ENCODE measurements around the gene SULT1C2. TPM values are rescaled to one million over a fixed set of nuclear protein-coding genes. Genes with fewer than 3 reads are reported as not detected.
A peak's percentile ranks its signal among the peaks of the same experiment; 100 is the strongest.
"Not testable (repeated sequence)": the region's sequence is repeated elsewhere in the genome, so short reads cannot be mapped to it uniquely, and the experiment has no call there.

The SULT1C2 gene
- total and polyA plus RNA-seq, 9 donors, result 0.12 to 9.4 (median 0.98) TPM

DNA sequence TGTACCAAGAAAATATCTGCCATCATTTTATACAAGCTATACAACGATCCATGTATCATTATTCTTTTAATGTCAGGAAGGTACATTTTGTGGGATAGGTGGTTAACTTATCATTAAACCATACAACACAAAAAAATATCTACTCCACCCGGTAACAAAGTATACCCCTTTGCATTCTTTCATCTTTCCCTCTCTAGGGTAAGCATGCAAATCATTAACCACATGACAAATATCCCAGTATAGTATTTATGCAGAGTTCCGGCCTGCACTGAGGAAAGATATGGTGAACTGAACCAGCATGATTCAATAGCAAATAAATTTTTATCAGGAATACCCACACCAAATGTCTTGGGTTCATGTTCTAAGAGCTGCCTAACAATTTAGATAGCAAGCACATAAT, 22.5 kb upstream of the SULT1C2 start:
- Histone ChIP-seq H3K4me3 (ENCODE audit: low read length) (no peak overlapping the region), H3K9me3 (replicated peaks; ENCODE audit: control insufficient read depth, low read depth, low read length) (no peaks in the 10 kb centered on the region), H3K4me1 (ENCODE audit: control insufficient read depth, insufficient read depth, low read length) (no peaks in the 10 kb centered on the region), H3K27ac (ENCODE audit: low read length) (no peak overlapping the region), H3K27me3 (ENCODE audit: control insufficient read depth, insufficient read depth, low read length) (no peaks in the 10 kb centered on the region), H3K36me3 (ENCODE audit: control insufficient read depth, insufficient read depth, low read length) (no peaks in the 10 kb centered on the region)
- whole genome bisulfite sequencing (ENCODE audit: insufficient coverage), result no CpG with 5 or more reads among the region's 3 CpGs
- no peak for DNase-seq

DNA sequence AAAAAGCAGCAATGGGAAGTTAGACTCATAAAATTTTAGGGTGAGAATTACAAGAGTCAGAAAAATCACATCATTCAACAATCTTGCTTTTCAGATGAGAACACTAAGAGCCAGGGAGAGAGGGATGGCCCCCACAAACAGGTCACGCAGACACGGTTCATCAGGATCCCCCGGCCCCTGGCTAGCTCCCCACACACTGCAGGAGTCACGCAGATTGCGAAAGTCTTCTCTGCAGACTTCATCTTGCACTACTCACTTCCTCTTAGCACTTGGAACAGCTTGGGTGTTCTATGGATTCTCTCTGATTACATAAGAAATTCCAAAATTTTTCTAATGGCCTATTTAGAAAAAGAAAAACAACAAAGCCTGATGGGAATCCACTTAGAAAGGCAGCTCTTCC, 21.6 kb upstream of the SULT1C2 start:
- no CpG with 5 or more reads among the region's 5 CpGs for WGBS (ENCODE audit: insufficient coverage)
- no peak overlapping the region for H3K27ac ChIP-seq (ENCODE audit: low read length)
- H3K4me1 ChIP-seq (ENCODE audit: control insufficient read depth, insufficient read depth, low read length), result peaks cover 3% of the 10 kb centered on the region
- H3K36me3 ChIP-seq (ENCODE audit: control insufficient read depth, insufficient read depth, low read length), result no peaks in the 10 kb centered on the region
- DNase-seq, result peak; percentile 56
- H3K4me3 ChIP-seq (ENCODE audit: low read length), result no peak overlapping the region
- no peaks in the 10 kb centered on the region for H3K27me3 ChIP-seq (ENCODE audit: control insufficient read depth, insufficient read depth, low read length)
- H3K9me3 ChIP-seq (replicated peaks; ENCODE audit: control insufficient read depth, low read depth, low read length), result no peaks in the 10 kb centered on the region

DNA sequence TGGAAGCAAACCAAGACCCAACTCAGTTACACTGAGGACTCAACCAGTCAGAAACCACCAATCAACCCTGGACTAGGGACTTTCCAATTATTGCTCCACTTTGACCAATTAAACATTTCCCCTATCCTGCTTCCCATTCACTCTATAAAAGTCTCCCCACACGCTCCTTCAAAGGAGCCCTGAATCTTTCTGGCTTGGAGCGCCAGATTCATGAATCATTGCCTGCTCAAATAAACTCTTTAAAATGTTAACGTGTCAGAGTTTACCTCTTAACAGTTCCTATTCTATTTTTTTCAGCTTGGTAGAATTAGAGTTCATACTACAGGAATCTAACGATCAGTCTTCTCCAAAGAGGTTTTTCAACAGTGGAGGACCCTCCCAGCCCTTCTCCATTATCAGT, 20.7 kb upstream of the SULT1C2 start:
- H3K4me3 ChIP-seq (ENCODE audit: low read length), result no peak overlapping the region
- no peak for DNase-seq
- peaks cover 4% of the 10 kb centered on the region for H3K4me1 ChIP-seq (ENCODE audit: control insufficient read depth, insufficient read depth, low read length)
- H3K36me3 ChIP-seq (ENCODE audit: control insufficient read depth, insufficient read depth, low read length), result no peaks in the 10 kb centered on the region
- no peaks in the 10 kb centered on the region for H3K9me3 ChIP-seq (replicated peaks; ENCODE audit: control insufficient read depth, low read depth, low read length)
- H3K27me3 ChIP-seq (ENCODE audit: control insufficient read depth, insufficient read depth, low read length), result no peaks in the 10 kb centered on the region
- WGBS (ENCODE audit: insufficient coverage), result 50% methylated on average over 1 of the region's 4 CpGs
- H3K27ac ChIP-seq (ENCODE audit: low read length), result no peak overlapping the region

DNA sequence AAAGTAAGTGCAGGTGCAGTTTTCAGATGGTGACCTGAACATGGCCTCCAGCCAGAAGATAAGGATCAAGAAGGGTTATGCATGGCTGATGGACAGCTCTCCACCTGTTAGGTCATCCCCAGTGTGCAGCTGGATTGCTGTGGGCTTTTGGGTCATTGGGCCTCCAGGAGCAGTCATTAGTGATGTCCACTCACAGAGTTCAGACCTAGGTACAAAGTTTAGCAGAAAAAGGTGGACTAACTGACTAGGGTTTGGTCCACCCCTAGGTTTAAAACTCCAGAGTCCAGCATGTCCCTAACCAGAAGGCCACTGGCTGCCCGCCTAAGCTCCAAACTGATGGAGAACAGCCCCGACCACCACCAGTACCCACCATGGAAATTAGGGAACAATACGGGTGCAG, 18.3 kb upstream of the SULT1C2 start:
- Histone ChIP-seq H3K27me3 (ENCODE audit: control insufficient read depth, insufficient read depth, low read length) (no peaks in the 10 kb centered on the region), H3K9me3 (replicated peaks; ENCODE audit: control insufficient read depth, low read depth, low read length) (no peaks in the 10 kb centered on the region), H3K4me3 (ENCODE audit: low read length) (no peak overlapping the region), H3K4me1 (ENCODE audit: control insufficient read depth, insufficient read depth, low read length) (peaks cover 4% of the 10 kb centered on the region), H3K36me3 (ENCODE audit: control insufficient read depth, insufficient read depth, low read length) (no peaks in the 10 kb centered on the region), H3K27ac (ENCODE audit: low read length) (no peak overlapping the region)
- DNase-seq, result no peak
- no CpG with 5 or more reads among the region's 3 CpGs for WGBS (ENCODE audit: insufficient coverage)

DNA sequence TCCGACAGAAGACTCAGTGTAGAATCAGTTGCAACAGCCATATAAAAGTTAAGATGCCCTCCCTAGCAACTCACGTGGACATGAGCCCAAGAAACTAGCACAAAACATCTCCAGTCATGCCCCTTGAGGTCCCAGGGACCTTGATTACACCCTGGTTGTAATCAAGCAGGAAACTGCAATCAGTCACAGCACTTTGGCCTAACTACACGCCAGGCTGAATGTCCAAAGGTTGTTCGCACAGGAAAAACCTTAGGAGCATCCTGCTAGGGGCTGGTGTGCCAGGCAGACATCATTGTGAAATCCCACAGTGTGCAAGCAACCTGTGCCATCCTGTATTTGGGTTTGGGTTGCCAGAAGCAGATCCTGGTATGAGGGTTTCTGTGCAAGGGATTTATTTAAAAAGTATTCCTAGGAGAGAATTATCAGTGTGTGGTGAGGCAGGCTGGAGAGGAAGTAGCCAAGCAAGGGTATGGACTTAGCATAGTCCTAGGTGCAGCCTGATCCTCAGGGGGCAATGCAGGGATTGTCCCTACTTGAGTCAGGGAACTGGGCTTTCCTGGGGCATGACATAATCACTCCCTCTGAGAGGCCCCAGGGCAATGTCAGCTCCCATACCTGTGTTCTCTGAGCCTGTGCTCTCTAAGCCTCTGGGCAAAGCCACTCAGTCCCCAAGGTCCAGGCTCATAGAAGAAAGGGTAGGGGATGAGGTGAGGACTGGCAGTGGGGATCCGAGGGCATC, 17.8 kb upstream of the SULT1C2 start:
- Histone ChIP-seq H3K27ac (ENCODE audit: low read length) (no peak overlapping the region), H3K36me3 (ENCODE audit: control insufficient read depth, insufficient read depth, low read length) (no peaks in the 10 kb centered on the region), H3K9me3 (replicated peaks; ENCODE audit: control insufficient read depth, low read depth, low read length) (no peaks in the 10 kb centered on the region), H3K4me3 (ENCODE audit: low read length) (no peak overlapping the region), H3K27me3 (ENCODE audit: control insufficient read depth, insufficient read depth, low read length) (no peaks in the 10 kb centered on the region), H3K4me1 (ENCODE audit: control insufficient read depth, insufficient read depth, low read length) (peaks cover 4% of the 10 kb centered on the region)
- 56% methylated on average over 4 of the region's 5 CpGs for WGBS (ENCODE audit: insufficient coverage)
- DNase-seq, result no peak

DNA sequence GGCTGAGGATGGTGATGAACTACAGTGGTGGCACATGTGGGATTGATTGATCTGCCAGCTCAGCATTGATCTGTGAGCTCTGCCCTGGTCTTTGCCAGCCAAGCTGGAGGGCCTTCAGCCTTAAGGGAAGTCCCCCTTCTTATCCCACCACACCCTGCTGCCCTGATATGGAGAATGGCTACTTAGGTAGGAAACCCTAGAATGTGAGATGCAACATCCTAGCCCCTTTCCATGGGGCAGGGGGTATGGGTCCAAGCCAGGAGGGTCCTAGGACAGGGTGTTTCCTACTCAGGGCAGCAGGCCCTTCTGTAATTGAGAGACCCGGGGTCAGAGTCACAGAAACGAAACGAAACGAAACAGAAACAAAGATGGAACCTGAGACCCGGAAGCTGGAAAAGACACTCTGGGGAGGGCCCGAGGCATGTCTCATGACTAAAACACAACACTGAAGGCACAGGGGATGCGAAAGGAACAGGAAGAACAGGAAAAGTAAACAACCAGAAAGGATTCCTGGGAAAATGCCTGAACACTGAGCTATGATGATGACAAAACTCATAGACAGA, 16.9 kb upstream of the SULT1C2 start:
- Histone ChIP-seq H3K36me3 (ENCODE audit: control insufficient read depth, insufficient read depth, low read length) (no peaks in the 10 kb centered on the region), H3K27me3 (ENCODE audit: control insufficient read depth, insufficient read depth, low read length) (no peaks in the 10 kb centered on the region), H3K9me3 (replicated peaks; ENCODE audit: control insufficient read depth, low read depth, low read length) (no peaks in the 10 kb centered on the region), H3K27ac (ENCODE audit: low read length) (no peak overlapping the region), H3K4me3 (ENCODE audit: low read length) (no peak overlapping the region), H3K4me1 (ENCODE audit: control insufficient read depth, insufficient read depth, low read length) (peaks cover 4% of the 10 kb centered on the region)
- peak; percentile 85 for DNase-seq
- WGBS (ENCODE audit: insufficient coverage), result 33% methylated on average over 7 of the region's 7 CpGs

DNA sequence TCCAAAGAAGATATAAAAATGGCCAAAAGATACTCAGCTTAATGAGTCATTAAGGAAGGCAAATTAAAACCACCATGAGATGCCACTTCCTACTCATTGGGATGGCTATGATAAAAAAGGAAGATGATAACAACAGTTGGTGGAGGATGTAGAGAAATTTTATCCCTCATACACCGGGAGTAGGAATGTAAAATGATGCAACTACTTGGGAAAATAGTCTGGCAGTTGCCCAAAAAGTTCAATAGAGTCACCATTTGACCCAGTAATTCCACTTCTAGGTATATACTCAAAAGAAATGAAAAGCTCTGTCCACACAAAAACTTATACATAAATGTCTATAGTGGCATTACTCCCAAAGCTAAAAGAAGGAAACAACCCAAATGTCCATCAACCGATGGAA, 10.1 kb upstream of the SULT1C2 start:
- WGBS (ENCODE audit: insufficient coverage), result no CpG with 5 or more reads among the region's 2 CpGs
- Histone ChIP-seq H3K4me1 (ENCODE audit: control insufficient read depth, insufficient read depth, low read length) (no peaks in the 10 kb centered on the region), H3K36me3 (ENCODE audit: control insufficient read depth, insufficient read depth, low read length) (no peaks in the 10 kb centered on the region), H3K27me3 (ENCODE audit: control insufficient read depth, insufficient read depth, low read length) (no peaks in the 10 kb centered on the region), H3K4me3 (ENCODE audit: low read length) (no peak overlapping the region), H3K9me3 (replicated peaks; ENCODE audit: control insufficient read depth, low read depth, low read length) (no peaks in the 10 kb centered on the region), H3K27ac (ENCODE audit: low read length) (no peak overlapping the region)
- no peak for DNase-seq

DNA sequence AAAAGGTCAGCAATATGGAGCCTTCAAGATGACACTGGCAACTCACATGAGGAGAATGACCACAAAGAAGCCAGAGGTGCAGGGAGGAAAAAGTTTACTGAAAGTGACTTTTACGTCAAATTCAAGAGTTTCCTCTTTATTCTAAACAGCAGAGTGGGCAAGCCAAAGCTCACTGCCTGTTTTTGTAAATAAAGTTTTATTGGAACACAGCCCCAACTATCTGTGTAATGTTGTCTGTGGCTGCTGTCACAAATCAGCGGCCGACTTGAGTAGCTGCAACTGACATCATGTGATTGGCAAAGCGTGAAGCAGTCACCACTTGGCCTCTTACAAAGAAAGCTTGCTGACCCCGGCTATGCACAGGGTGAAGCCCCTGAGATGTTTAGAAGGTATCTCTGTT, 9.2 kb upstream of the SULT1C2 start:
- WGBS (ENCODE audit: insufficient coverage), result 93% methylated on average over 3 of the region's 5 CpGs
- no peaks in the 10 kb centered on the region for H3K27me3 ChIP-seq (ENCODE audit: control insufficient read depth, insufficient read depth, low read length)
- H3K4me1 ChIP-seq (ENCODE audit: control insufficient read depth, insufficient read depth, low read length), result no peaks in the 10 kb centered on the region
- H3K36me3 ChIP-seq (ENCODE audit: control insufficient read depth, insufficient read depth, low read length), result no peaks in the 10 kb centered on the region
- H3K9me3 ChIP-seq (replicated peaks; ENCODE audit: control insufficient read depth, low read depth, low read length), result no peaks in the 10 kb centered on the region
- H3K27ac ChIP-seq (ENCODE audit: low read length), result no peak overlapping the region
- no peak for DNase-seq
- H3K4me3 ChIP-seq (ENCODE audit: low read length), result no peak overlapping the region

DNA sequence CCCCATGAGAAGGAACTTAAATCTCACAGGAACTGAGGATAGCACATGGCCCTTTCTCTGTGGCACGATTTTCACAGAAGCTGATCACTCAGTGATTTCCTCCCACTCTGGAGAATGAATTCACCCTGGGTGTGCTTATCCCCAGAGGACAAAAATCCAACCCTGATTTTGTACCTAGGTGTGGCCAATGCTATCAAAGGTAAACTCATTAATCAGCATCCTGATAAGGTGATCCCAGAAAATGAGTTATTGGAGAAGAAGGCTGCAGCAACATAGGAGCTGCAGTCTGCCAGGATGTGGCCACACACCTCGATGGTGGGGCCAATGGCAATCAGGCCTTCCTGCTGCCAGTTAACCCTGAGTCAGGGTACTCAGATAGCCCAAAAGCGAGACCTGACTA, 8.2 kb upstream of the SULT1C2 start:
- H3K27ac ChIP-seq (ENCODE audit: low read length), result no peak overlapping the region
- no peaks in the 10 kb centered on the region for H3K27me3 ChIP-seq (ENCODE audit: control insufficient read depth, insufficient read depth, low read length)
- no peak overlapping the region for H3K4me3 ChIP-seq (ENCODE audit: low read length)
- H3K36me3 ChIP-seq (ENCODE audit: control insufficient read depth, insufficient read depth, low read length), result no peaks in the 10 kb centered on the region
- H3K4me1 ChIP-seq (ENCODE audit: control insufficient read depth, insufficient read depth, low read length), result no peaks in the 10 kb centered on the region
- no peaks in the 10 kb centered on the region for H3K9me3 ChIP-seq (replicated peaks; ENCODE audit: control insufficient read depth, low read depth, low read length)
- no peak for DNase-seq
- WGBS (ENCODE audit: insufficient coverage), result 67% methylated on average over 3 of the region's 3 CpGs

DNA sequence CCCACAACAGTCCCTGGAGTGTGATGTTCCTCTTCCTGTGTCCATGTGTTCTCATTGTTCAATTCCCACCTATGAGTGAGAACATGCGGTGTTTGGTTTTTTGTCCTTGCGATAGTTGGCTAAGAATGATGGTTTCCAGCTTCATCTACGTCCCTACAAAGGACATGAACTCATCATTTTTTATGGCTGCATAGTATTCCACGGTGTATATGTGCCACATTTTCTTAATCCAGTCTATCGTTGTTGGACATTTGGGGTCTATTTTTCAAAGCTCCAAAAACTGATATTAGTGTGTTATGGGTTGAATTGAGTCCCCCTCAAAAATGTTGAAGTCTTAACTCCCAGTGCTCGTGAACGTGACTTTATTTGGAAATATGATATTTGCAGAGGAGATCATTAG, 4.1 kb upstream of the SULT1C2 start:
- not testable (repeated sequence) for H3K36me3 ChIP-seq (ENCODE audit: control insufficient read depth, insufficient read depth, low read length); H3K4me1 ChIP-seq (ENCODE audit: control insufficient read depth, insufficient read depth, low read length); H3K27me3 ChIP-seq (ENCODE audit: control insufficient read depth, insufficient read depth, low read length); H3K27ac ChIP-seq (ENCODE audit: low read length); H3K4me3 ChIP-seq (ENCODE audit: low read length); H3K9me3 ChIP-seq (replicated peaks; ENCODE audit: control insufficient read depth, low read depth, low read length); DNase-seq
- no CpG with 5 or more reads among the region's 7 CpGs for WGBS (ENCODE audit: insufficient coverage)

DNA sequence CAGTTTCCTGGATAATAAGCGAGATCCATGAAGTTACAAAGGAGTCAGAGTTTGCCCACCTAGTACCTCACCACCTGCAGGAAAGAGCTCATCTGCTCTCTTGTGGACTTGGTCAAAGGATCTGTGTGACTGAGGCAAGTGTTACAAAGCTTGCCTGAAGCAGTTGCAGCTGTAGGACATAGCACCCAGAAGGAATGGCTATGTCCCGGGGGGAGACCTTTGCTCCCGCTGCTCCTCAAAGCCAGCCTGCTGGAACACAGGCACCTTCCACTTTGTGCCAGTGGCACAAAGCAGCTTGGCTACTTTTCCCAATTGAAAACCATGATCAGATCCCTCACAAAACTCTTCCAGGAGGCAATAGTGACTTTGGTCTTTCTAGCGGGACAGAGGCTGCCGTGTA, 3.1 kb upstream of the SULT1C2 start:
- H3K4me3 ChIP-seq (ENCODE audit: low read length), result no peak overlapping the region
- 93% methylated on average over 3 of the region's 5 CpGs for WGBS (ENCODE audit: insufficient coverage)
- H3K9me3 ChIP-seq (replicated peaks; ENCODE audit: control insufficient read depth, low read depth, low read length), result no peaks in the 10 kb centered on the region
- H3K4me1 ChIP-seq (ENCODE audit: control insufficient read depth, insufficient read depth, low read length), result no peaks in the 10 kb centered on the region
- no peak for DNase-seq
- no peak overlapping the region for H3K27ac ChIP-seq (ENCODE audit: low read length)
- no peaks in the 10 kb centered on the region for H3K27me3 ChIP-seq (ENCODE audit: control insufficient read depth, insufficient read depth, low read length)
- H3K36me3 ChIP-seq (ENCODE audit: control insufficient read depth, insufficient read depth, low read length), result no peaks in the 10 kb centered on the region

Measured in muscle of leg (tissue), 11 donors.